NCI-H82 treated with DMSO at 0.1 percent for 48 hours (cell line): ENCODE data around the gene RSPO1.

Source experiments
- DNase-seq: peaks from one replicate; lab custom pipeline; 2025; ENCODE audit not compliant: unreplicated experiment; lab: John Stamatoyannopoulos, UW

The RSPO1 gene

GRCh38 chr1:37574834-37575480 is 59.7 kb downstream of the RSPO1 start:
- no peak for DNase-seq

DNA sequence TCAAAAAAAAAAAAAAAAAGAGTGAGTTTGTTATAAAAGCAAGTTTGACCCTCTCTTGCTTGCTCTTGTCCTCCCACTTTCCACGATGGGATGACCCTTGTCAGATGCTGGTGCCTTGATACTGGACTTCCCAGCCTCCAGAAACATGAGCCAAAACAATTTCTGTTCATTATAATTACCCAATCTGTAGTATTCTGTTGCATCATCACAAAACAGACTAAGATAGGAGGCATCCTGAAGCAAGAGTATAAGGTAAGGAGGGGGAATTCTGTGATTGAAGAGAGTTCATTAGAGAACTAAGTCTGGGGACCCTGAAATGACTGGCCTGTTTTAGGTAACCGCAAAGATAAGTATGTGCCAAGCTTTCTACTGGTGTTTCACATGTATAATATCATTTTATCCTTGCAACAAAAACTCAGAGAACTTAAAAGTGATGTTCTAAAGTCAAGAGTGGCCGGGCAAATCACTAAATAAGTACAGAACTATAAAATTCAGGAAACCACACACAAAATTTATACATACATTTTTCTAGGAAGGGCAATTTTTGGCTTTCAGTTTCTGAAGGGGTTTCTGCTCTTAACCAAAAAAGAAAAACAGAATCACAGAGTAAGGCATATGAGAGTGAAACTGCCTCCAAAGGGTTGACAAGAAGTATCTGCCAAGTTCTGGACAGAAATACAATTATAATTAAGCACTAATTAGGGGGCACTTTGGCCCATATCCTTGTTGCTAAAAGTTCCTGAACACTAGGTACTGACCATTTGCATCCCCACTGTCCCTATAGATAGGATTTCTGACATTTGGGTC is 64.0 kb downstream of the RSPO1 start:
- no peak for DNase-seq

GRCh38 chr1:37567023-37567422 is 67.7 kb downstream of the RSPO1 start:
- DNase-seq = no peak

- DNase-seq = no peak
Observed at GRCh38 chr1:37564892-37565291, 69.8 kb downstream of the RSPO1 start.

- DNase-seq = no peak
Observed at GRCh38 chr1:37562984-37563383, 71.7 kb downstream of the RSPO1 start.
